ENCODE results near the gene SMCP. TPM values are rescaled to one million over a fixed set of nuclear protein-coding genes. Genes with fewer than 3 reads are reported as not detected.

The SMCP gene
- total RNA-seq, 4 donors from 2014 or later: not detected

DNA sequence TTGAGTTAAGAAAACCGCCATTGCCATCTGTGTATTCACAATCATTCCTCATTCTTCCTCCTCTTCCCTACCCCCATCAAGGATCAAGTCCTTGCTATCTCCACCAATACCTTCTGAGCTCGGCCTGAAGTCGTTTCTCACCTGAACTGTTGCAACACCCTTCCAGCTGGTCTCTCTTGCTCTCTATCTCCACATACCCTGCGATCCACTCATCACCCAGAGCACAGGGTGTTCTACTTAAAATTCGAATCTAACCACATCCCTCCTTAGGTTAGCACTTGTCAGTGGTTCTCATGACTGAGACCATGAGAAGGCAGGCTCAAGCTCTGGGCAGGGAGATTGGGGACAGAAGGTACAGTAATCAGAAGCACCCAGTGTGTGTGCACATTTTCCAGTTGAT, 34.8 kb downstream of the SMCP start:
- no peaks in the 10 kb centered on the region for H3K4me1 ChIP-seq
- intact Hi-C loops (cut with DNase I; ENCODE audit: low total_unique reads): no loop called here
- H3K36me3 ChIP-seq: no peaks in the 10 kb centered on the region
- H3K27me3 ChIP-seq: no peaks in the 10 kb centered on the region
- ATAC-seq (no peak), DNase-seq (no peak)
- H3K4me3 ChIP-seq: no peak overlapping the region
- H3K27ac ChIP-seq: no peak overlapping the region
- TF ChIP-seq, protein P1, sequence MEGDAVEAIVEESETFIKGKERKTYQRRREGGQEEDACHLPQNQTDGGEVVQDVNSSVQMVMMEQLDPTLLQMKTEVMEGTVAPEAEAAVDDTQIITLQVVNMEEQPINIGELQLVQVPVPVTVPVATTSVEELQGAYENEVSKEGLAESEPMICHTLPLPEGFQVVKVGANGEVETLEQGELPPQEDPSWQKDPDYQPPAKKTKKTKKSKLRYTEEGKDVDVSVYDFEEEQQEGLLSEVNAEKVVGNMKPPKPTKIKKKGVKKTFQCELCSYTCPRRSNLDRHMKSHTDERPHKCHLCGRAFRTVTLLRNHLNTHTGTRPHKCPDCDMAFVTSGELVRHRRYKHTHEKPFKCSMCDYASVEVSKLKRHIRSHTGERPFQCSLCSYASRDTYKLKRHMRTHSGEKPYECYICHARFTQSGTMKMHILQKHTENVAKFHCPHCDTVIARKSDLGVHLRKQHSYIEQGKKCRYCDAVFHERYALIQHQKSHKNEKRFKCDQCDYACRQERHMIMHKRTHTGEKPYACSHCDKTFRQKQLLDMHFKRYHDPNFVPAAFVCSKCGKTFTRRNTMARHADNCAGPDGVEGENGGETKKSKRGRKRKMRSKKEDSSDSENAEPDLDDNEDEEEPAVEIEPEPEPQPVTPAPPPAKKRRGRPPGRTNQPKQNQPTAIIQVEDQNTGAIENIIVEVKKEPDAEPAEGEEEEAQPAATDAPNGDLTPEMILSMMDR (IDR thresholded peaks at IDR 0.05 in 4 of 5, conservative IDR thresholded peaks at IDR 0.05 in 1 of 5): no peak
- TF ChIP-seq POLR2A (IDR thresholded peaks at IDR 0.05): no peak
- H3K9me3 ChIP-seq: no peaks in the 10 kb centered on the region
- in situ Hi-C loops (cut with MboI; ENCODE audit: low sequenced_read_pairs in 4 of 4): no loop called here

DNA sequence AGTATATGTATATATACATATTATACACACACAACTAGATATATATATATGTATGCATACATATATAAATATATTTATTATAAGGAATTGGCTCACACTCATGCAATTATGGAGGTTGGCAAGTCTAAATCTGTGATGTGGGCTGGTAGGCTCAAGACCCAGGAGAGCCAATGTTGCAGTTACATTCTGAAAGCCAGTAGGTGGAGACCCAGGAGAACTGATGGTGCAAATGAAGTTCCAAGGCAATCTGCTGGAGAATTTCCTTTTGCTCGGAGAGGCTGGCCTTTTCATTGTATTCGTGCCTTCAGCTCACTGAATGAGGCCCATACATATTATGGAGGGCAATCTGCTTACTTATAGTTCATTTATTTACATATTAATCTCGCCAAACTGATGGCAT, 39.7 kb downstream of the SMCP start:
- no peak for DNase-seq
- no peak for ATAC-seq
- Histone ChIP-seq H3K4me1 (no peaks in the 10 kb centered on the region), H3K27me3 (no peaks in the 10 kb centered on the region), H3K4me3 (no peak overlapping the region), H3K9me3 (no peaks in the 10 kb centered on the region), H3K27ac (no peak overlapping the region), H3K36me3 (no peaks in the 10 kb centered on the region)
- in situ Hi-C loops (cut with MboI; ENCODE audit: low sequenced_read_pairs in 4 of 4): no loop called here
- TF ChIP-seq POLR2A (IDR thresholded peaks at IDR 0.05): no peak
- TF ChIP-seq, protein P1 (IDR thresholded peaks at IDR 0.05 in 4 of 5, conservative IDR thresholded peaks at IDR 0.05 in 1 of 5): no peak
- intact Hi-C loops (cut with DNase I; ENCODE audit: low total_unique reads): no loop called here

DNA sequence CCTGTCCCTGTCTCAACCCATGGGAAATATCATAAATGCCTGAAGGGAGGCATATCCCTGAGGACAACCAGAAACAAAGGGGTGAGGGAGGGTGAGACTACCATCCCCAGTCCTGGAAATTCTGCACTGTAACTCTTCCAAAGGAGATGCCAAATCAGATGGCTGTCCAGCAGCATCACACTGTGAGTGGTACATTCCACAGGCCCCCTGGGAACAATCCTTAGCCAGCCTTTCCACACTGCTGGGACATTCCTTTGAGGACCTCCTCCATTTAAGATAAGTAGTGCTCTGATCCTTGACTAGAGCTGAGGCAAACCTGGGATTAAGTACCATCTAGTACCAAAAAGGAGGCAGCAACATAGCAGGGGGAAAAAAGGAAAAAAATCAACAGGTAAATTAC, 40.9 kb downstream of the SMCP start:
- no peaks in the 10 kb centered on the region for H3K27me3 ChIP-seq
- H3K36me3 ChIP-seq: no peaks in the 10 kb centered on the region
- in situ Hi-C loops (cut with MboI; ENCODE audit: low sequenced_read_pairs in 4 of 4): no loop called here
- H3K9me3 ChIP-seq: no peaks in the 10 kb centered on the region
- TF ChIP-seq, protein P1 (IDR thresholded peaks at IDR 0.05 in 4 of 5, conservative IDR thresholded peaks at IDR 0.05 in 1 of 5): no peak
- TF ChIP-seq POLR2A (IDR thresholded peaks at IDR 0.05): no peak
- H3K27ac ChIP-seq: no peak overlapping the region
- H3K4me1 ChIP-seq: no peaks in the 10 kb centered on the region
- DNase-seq: no peak
- H3K4me3 ChIP-seq: no peak overlapping the region
- no peak for ATAC-seq
- intact Hi-C loops (cut with DNase I; ENCODE audit: low total_unique reads): no loop called here

DNA sequence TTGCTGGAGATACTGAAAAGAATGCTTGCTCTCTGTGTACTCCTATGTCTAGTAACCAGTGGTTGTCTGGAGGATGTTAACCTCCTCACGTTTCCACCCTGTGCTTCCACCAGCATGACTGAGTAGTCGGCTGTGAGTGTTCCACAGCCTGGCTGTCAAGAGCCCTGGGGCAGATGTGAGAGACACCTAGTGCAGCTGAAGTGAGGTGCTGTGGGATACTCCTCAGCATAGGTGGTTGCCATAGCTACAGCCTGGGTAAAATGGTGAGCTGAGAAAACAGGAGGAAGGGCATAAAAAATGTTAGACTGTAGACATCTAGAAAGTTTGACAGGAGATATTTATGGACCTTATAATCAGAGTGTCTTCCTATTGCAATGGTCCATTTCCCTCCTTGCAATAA, 46.1 kb downstream of the SMCP start:
- Histone ChIP-seq H3K4me1 (no peaks in the 10 kb centered on the region), H3K36me3 (no peaks in the 10 kb centered on the region), H3K27me3 (no peaks in the 10 kb centered on the region), H3K27ac (no peak overlapping the region), H3K4me3 (no peak overlapping the region), H3K9me3 (no peaks in the 10 kb centered on the region)
- intact Hi-C loops (cut with DNase I; ENCODE audit: low total_unique reads) (no loop called here), in situ Hi-C loops (cut with MboI; ENCODE audit: low sequenced_read_pairs in 4 of 4) (no loop called here)
- ATAC-seq (no peak), DNase-seq (no peak)
- no peak for TF ChIP-seq POLR2A (IDR thresholded peaks at IDR 0.05)
- TF ChIP-seq, protein P1 (IDR thresholded peaks at IDR 0.05 in 4 of 5, conservative IDR thresholded peaks at IDR 0.05 in 1 of 5): no peak

DNA sequence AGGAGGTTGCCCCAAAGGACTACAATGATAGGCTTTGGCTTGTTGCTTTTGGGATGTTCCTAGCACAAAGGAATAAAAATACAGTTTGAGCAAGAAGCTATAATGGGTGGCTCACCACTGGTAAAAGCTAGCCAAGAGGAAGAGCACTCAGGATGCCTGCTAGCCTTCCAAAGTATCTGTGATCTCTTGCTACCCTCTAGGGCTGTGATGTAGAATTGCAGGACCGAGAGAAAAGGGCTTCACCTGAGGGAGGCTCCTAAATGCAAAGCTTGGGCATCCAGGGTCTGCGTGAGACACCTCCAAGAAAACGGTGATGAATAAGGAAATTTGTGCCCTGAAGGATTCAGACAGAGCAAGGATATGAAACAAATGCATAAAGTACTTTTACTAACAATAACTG, 48.0 kb downstream of the SMCP start:
- no peaks in the 10 kb centered on the region for H3K4me1 ChIP-seq
- no peaks in the 10 kb centered on the region for H3K27me3 ChIP-seq
- H3K9me3 ChIP-seq: no peaks in the 10 kb centered on the region
- in situ Hi-C loops (cut with MboI; ENCODE audit: low sequenced_read_pairs in 4 of 4): no loop called here
- ATAC-seq: no peak
- intact Hi-C loops (cut with DNase I; ENCODE audit: low total_unique reads): no loop called here
- no peak overlapping the region for H3K4me3 ChIP-seq
- TF ChIP-seq, protein P1 (IDR thresholded peaks at IDR 0.05 in 4 of 5, conservative IDR thresholded peaks at IDR 0.05 in 1 of 5): no peak
- TF ChIP-seq POLR2A (IDR thresholded peaks at IDR 0.05): no peak
- H3K27ac ChIP-seq: no peak overlapping the region
- no peak for DNase-seq
- H3K36me3 ChIP-seq: no peaks in the 10 kb centered on the region

All from gastrocnemius medialis (tissue), 4 donors.